B cell (primary cell): ENCODE data around the gene FOXL2NB. TPM values are rescaled to one million over a fixed set of nuclear protein-coding genes. Genes with fewer than 3 reads are reported as not detected.

Experiments
- ATAC-seq: fragments of 200-7000 bp; cut with Tn5 transposase; one replicate; pipeline ENCODE4 v1.10.0; 2021; ENCODE audit warnings: low read depth, mild to moderate bottlenecking, moderate number of reproducible peaks, moderate library complexity
- CTCF ChIA-PET: fragments of 350-600 bp; sonication (Branson Sonifier 250); formaldehyde crosslinking; loops from one replicate; lab custom pipeline; 2021; ENCODE audit warnings: antibody characterized with exemption, inconsistent platforms; lab: Charles Lee
- POLR2A ChIA-PET: fragments of 350-600 bp; sonication (Branson Sonifier 250); formaldehyde crosslinking; loops from one replicate; lab custom pipeline; 2021; ENCODE audit warnings: antibody characterized with exemption; lab: Charles Lee
- DNase-seq: peaks from one replicate; pipeline ENCODE4 v3.0.0; 2013
- H2AFZ ChIP-seq: 2 replicates; pipeline ENCODE4 v1.6.1; 2012; ENCODE audit warnings: mild to moderate bottlenecking, low read depth, low read length; ENCODE audit not compliant: insufficient read depth, poor library complexity, severe bottlenecking
- H3K27ac ChIP-seq, 2 donors: 1 replicate in 1 of 2; 2 replicates in 1 of 2; pipeline ENCODE4 v1.5.1; 2012 to 2013; ENCODE audit warnings: low read length in 2 of 2, mild to moderate bottlenecking in 2 of 2, moderate library complexity in 1 of 2
- H3K27me3 ChIP-seq, 4 experiments: fragments of 200-600 bp in 1 of 4; sonication (generic) in 1 of 4; replicated peaks in 1 of 4; 1 replicate in 2 of 4; 2 replicates in 2 of 4; pipeline versions ENCODE4 v1.6.1 to v1.7.0; 2013 to 2016; ENCODE audit warnings: low read length in 3 of 4, mild to moderate bottlenecking in 2 of 4, mixed read lengths in 1 of 4, moderate library complexity in 1 of 4; ENCODE audit not compliant: insufficient read depth in 4 of 4, control insufficient read depth in 3 of 4; ENCODE audit errors: control extremely low read depth in 1 of 4
- H3K36me3 ChIP-seq, 2 experiments: replicated peaks in 1 of 2; 1 replicate in 1 of 2; 2 replicates in 1 of 2; pipeline versions ENCODE4 v1.6.1 to v1.7.1; 2013; ENCODE audit warnings: low read length in 1 of 2; ENCODE audit not compliant: insufficient read depth in 2 of 2, control insufficient read depth in 1 of 2; ENCODE audit errors: control extremely low read depth in 1 of 2, extremely low read depth in 1 of 2
- H3K4me1 ChIP-seq, 2 donors: fragments of 200-600 bp in 1 of 2; sonication (generic) in 1 of 2; 1 replicate in 1 of 2; 2 replicates in 1 of 2; pipeline versions ENCODE4 v1.5.1 to v1.6.1; 2013 to 2017; ENCODE audit warnings: low read length in 2 of 2; ENCODE audit not compliant: control insufficient read depth in 2 of 2, insufficient read depth in 2 of 2
- H3K4me2 ChIP-seq: replicated peaks from 2 replicates; pipeline ENCODE3; 2012; ENCODE audit warnings: mild to moderate bottlenecking, low read depth, low read length; ENCODE audit not compliant: poor library complexity, severe bottlenecking
- H3K4me3 ChIP-seq, 5 experiments: fragments of 200-600 bp in 1 of 5; sonication (generic) in 1 of 5; 1 replicate in 3 of 5; 2 replicates in 2 of 5; pipeline versions ENCODE4 v1.5.1 to v1.7.0; 2011 to 2016; ENCODE audit warnings: low read length in 4 of 5, mild to moderate bottlenecking in 4 of 5, low read depth in 2 of 5, control low read depth in 1 of 5, moderate library complexity in 1 of 5; ENCODE audit not compliant: insufficient read depth in 1 of 5; ENCODE audit errors: control extremely low read depth in 1 of 5, extremely low read depth in 1 of 5
- H3K79me2 ChIP-seq: fragments of 200-600 bp; sonication (generic); one replicate; pipeline ENCODE4 v1.6.0; 2016; ENCODE audit warnings: low read length; ENCODE audit not compliant: control insufficient read depth, insufficient read depth
- H3K9ac ChIP-seq: fragments of 200-600 bp; sonication (generic); 2 replicates; pipeline ENCODE4 v1.6.1; 2017; ENCODE audit warnings: mild to moderate bottlenecking, low read length, moderate library complexity
- H3K9me3 ChIP-seq, 3 donors: one replicate each; pipeline versions ENCODE4 v1.6.1 to v1.7.1; 2013; ENCODE audit warnings: low read length in 2 of 3; ENCODE audit not compliant: control insufficient read depth in 2 of 3, insufficient read depth in 1 of 3; ENCODE audit errors: control extremely low read depth in 1 of 3
- H4K20me1 ChIP-seq: 2 replicates; pipeline ENCODE4 v1.6.0; 2012; ENCODE audit warnings: mild to moderate bottlenecking, low read length; ENCODE audit not compliant: insufficient read depth, control insufficient read depth, poor library complexity, severe bottlenecking
- H3K27ac Mint-ChIP-seq: one replicate; pipeline ENCODE4 v1.8.0; 2021; ENCODE audit warnings: mixed read lengths
- H3K27me3 Mint-ChIP-seq: one replicate; pipeline ENCODE4 v1.8.0; 2021; ENCODE audit warnings: mixed read lengths
- H3K4me1 Mint-ChIP-seq: one replicate; pipeline ENCODE4 v1.8.0; 2021; ENCODE audit warnings: mixed read lengths
- H3K4me3 Mint-ChIP-seq: one replicate; pipeline ENCODE4 v1.8.0; 2021; ENCODE audit warnings: mixed read lengths
- H3K9me3 Mint-ChIP-seq: one replicate; pipeline ENCODE4 v1.8.0; 2022; ENCODE audit warnings: mixed read lengths; ENCODE audit not compliant: insufficient read depth
- CTCF ChIP-seq: fragments of 200-600 bp; IDR thresholded peaks from one replicate; pipeline ENCODE4 v1.8.0; 2022; ENCODE audit warnings: antibody characterized with exemption, mild to moderate bottlenecking
- EZH2 ChIP-seq: IDR thresholded peaks from 2 replicates; pipeline ENCODE4 v1.6.1; 2012; ENCODE audit warnings: borderline replicate concordance, low read depth, mild to moderate bottlenecking, moderate library complexity, low read length; ENCODE audit not compliant: insufficient read depth, poor library complexity, severe bottlenecking
- WGBS: methylation state at CpG from one replicate; pipeline ENCODE4 v1.1.5; 2013; ENCODE audit warnings: missing lambda C conversion rate; ENCODE audit not compliant: insufficient coverage; 5-methylcytosine and 5-hydroxymethylcytosine counted together
- intact Hi-C: fragments of 100-400 bp; cut with micrococcal nuclease; formaldehyde crosslinking; loops from one replicate; pipeline ENCODE4 v1.10.0; 2022
- polyA plus RNA-seq: library from polyadenylated mRNA; depleted of rRNA; stranded (reverse); fragments of >200 nt; gene quantifications from 2 replicates; pipeline ENCODE4 v1.2.3, GENCODE V29; 2012
- total RNA-seq, 2 donors: library from RNA; stranded (reverse); fragments of 120-200 nt in 1 of 2; gene quantifications; 1 replicate in 1 of 2; 2 replicates in 1 of 2; pipeline versions ENCODE4 v1.2.3 to v1.2.4, GENCODE V29; 2013 to 2022

The FOXL2NB gene
- total and polyA plus RNA-seq, 2 donors (not counting 1 experiment from before 2014, with no cell fraction given), result not detected

GRCh38 chr3:138938877-138939560 lies 8.0 kb upstream of the FOXL2NB start:
- peaks cover 50 to 63% of the 10 kb centered on the region in 2 donors for H3K4me1 ChIP-seq
- peaks cover 76% of the 10 kb centered on the region for H3K27me3 Mint-ChIP-seq
- peak overlapping the region in 1 of 5 experiments; percentile 14 for H3K4me3 ChIP-seq
- ATAC-seq (no peak), DNase-seq (no peak)
- POLR2A ChIA-PET, result no interaction called here
- CTCF ChIA-PET, result no interaction called here
- H4K20me1 ChIP-seq, result no peaks in the 10 kb centered on the region
- H3K4me2 ChIP-seq, result peak overlapping the region; percentile 51
- H3K4me1 Mint-ChIP-seq, result peaks cover 39% of the 10 kb centered on the region
- no peaks in the 10 kb centered on the region for H3K9me3 Mint-ChIP-seq
- no peaks in the 10 kb centered on the region for H3K79me2 ChIP-seq
- no peak overlapping the region for H3K27ac ChIP-seq
- no peak overlapping the region for H2AFZ ChIP-seq
- H3K9me3 ChIP-seq, result peaks cover 0 to 56% (median 1%) of the 10 kb centered on the region in 3 donors
- no peaks in the 10 kb centered on the region for H3K36me3 ChIP-seq
- no peak overlapping the region for H3K27ac Mint-ChIP-seq
- intact Hi-C loops, result no loop called here
- H3K4me3 Mint-ChIP-seq, result peak overlapping the region; percentile 32
- WGBS, result 7% methylated on average over 15 of the region's 32 CpGs
- no peak overlapping the region for H3K9ac ChIP-seq
- H3K27me3 ChIP-seq, result peaks cover 2 to 99% (median 81%) of the 10 kb centered on the region in 4 experiments
- TF ChIP-seq CTCF, result no peak
- no peak for TF ChIP-seq EZH2

GRCh38 chr3:138939561-138940241 lies 7.3 kb upstream of the FOXL2NB start:
- Mint-ChIP-seq H3K4me1 (peaks cover 45% of the 10 kb centered on the region), H3K4me3 (no peak overlapping the region), H3K27ac (no peak overlapping the region), H3K9me3 (no peaks in the 10 kb centered on the region), H3K27me3 (peaks cover 76% of the 10 kb centered on the region)
- Histone ChIP-seq H3K36me3 (no peaks in the 10 kb centered on the region), H3K27ac (no peak overlapping the region), H3K27me3 (peaks cover 2 to 99% (median 83%) of the 10 kb centered on the region in 4 experiments), H3K4me1 (peaks cover 57 to 69% of the 10 kb centered on the region in 2 donors), H2AFZ (no peak overlapping the region), H3K4me3 (no peak overlapping the region), H3K4me2 (peak overlapping the region; percentile 51), H3K9ac (no peak overlapping the region), H3K9me3 (peaks cover 0 to 61% (median 1%) of the 10 kb centered on the region in 3 donors), H4K20me1 (no peaks in the 10 kb centered on the region), H3K79me2 (no peaks in the 10 kb centered on the region)
- intact Hi-C loops, result no loop called here
- no peak for TF ChIP-seq CTCF
- TF ChIP-seq EZH2, result no peak
- DNase-seq, result peak; percentile 29
- CTCF ChIA-PET, result interaction anchor here (1.7 kb wide), 1 partner anchor 16 kb away, joined by 9 read pairs; no protein-coding TSS in a partner anchor
- no peak for ATAC-seq
- POLR2A ChIA-PET, result no interaction called here
- WGBS, result 7% methylated on average over 50 of the region's 52 CpGs
